Coronary artery (tissue), 2 donors: ENCODE results near the gene PELI2.
A peak's percentile ranks its signal among the peaks of the same experiment; 100 is the strongest.

Source experiments
- DNase-seq: peaks from one replicate; pipeline ENCODE4 v3.0.0-alpha.2; 2017; ENCODE audit warnings: low spot score
- H3K27ac ChIP-seq, 2 donors: fragments of 200-600 bp; sonication (generic); one replicate each; pipeline ENCODE4 v1.5.1; 2016 to 2019
- H3K4me3 ChIP-seq: fragments of 200-600 bp; sonication (generic); 2 replicates; pipeline ENCODE4 v1.5.1; 2016; ENCODE audit warnings: mild to moderate bottlenecking, moderate library complexity
- TF ChIP-seq, protein P1 (sequence below): fragments of 200-600 bp; sonication (generic); IDR thresholded peaks from one replicate; pipeline ENCODE4 v1.5.1; 2019; ENCODE audit warnings: antibody characterized with exemption

PELI2 gene

DNA sequence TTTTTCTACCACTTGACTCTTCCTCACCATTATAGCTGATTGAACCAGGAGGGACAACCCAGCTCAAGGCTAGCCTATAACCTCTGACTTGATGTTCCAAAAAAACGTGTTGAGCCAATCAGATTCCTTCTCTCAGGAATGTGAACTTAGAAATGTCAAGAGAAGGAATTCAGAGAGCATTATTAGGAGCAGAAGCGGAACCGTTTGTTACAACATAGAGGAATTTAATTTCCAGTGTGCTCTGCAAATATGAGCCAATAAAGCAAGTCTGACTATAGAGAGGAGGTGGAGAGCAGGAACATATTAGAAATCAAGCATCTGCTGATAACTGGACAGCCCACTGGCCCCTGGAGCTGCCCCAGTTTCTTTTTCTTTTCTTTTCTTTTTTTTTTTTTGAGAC is 15.3 kb upstream of the PELI2 start:
- Histone ChIP-seq H3K27ac (no peak overlapping the region), H3K4me3 (no peak overlapping the region)
- TF ChIP-seq, protein P1, sequence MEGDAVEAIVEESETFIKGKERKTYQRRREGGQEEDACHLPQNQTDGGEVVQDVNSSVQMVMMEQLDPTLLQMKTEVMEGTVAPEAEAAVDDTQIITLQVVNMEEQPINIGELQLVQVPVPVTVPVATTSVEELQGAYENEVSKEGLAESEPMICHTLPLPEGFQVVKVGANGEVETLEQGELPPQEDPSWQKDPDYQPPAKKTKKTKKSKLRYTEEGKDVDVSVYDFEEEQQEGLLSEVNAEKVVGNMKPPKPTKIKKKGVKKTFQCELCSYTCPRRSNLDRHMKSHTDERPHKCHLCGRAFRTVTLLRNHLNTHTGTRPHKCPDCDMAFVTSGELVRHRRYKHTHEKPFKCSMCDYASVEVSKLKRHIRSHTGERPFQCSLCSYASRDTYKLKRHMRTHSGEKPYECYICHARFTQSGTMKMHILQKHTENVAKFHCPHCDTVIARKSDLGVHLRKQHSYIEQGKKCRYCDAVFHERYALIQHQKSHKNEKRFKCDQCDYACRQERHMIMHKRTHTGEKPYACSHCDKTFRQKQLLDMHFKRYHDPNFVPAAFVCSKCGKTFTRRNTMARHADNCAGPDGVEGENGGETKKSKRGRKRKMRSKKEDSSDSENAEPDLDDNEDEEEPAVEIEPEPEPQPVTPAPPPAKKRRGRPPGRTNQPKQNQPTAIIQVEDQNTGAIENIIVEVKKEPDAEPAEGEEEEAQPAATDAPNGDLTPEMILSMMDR: no peak
- no peak for DNase-seq

DNA sequence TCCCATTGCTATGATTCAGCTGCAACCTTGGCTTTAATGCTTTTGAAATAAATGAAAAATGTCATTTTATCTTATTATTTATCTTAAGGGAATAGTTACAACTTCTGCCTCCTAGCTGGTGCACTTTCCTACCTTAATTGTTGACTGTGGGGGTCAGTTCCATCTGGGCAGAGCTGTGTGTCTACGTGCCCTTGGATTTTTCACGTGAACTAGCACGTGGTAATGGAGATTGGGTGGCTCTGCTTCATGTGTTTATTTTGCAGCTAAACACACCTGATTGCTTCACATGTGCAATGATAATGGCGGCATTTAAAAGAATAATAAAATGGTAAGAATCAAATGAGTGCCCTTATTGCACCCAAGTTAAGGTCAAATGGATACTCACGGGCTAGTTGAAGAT is 10.6 kb upstream of the PELI2 start:
- TF ChIP-seq, protein P1: no peak
- Histone ChIP-seq H3K4me3 (no peak overlapping the region), H3K27ac (no peak overlapping the region)
- no peak for DNase-seq

DNA sequence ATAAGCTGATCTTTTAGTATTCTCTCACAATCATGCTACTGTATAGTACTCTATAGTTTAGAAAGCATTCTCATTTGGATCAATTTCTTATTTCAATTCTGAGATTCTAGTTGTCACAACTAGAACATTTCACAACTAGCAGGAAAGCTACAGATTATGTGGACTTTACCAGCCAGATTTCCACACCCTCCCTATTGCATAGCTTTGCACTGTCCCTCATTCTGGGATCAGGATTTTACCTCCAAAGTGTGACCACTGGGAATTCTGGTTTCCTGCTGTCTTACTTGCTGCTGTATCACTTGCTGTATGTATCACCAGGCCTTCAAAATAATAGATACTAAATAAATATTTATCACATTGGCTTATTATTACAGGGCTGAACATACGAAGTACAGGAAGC is 10.2 kb upstream of the PELI2 start:
- no peak overlapping the region for H3K27ac ChIP-seq
- TF ChIP-seq, protein P1: no peak

DNA sequence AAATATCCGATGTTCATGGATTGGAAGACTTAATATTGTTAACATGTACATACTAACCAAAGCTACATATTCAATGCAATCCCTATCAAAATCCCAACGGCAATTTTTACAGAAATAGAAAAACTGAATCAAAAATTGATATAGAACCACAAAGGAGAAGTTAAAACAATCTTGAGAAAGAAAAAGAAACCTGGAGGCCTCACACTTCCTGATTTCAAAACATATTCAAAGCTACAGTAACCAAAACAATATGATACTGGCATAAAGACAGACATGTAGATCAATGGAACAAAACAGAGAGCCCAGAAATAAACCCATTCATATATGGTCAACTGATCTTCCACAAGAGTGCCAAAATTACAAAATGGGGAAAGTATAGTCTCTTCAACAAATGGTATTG is 5.4 kb upstream of the PELI2 start:
- DNase-seq: no peak
- Histone ChIP-seq H3K27ac (no peak overlapping the region), H3K4me3 (no peak overlapping the region)
- TF ChIP-seq, protein P1: no peak

More for the DNA sequence above, 10.2 kb upstream of the PELI2 start:
- no peak overlapping the region for H3K4me3 ChIP-seq
- DNase-seq: no peak

DNA sequence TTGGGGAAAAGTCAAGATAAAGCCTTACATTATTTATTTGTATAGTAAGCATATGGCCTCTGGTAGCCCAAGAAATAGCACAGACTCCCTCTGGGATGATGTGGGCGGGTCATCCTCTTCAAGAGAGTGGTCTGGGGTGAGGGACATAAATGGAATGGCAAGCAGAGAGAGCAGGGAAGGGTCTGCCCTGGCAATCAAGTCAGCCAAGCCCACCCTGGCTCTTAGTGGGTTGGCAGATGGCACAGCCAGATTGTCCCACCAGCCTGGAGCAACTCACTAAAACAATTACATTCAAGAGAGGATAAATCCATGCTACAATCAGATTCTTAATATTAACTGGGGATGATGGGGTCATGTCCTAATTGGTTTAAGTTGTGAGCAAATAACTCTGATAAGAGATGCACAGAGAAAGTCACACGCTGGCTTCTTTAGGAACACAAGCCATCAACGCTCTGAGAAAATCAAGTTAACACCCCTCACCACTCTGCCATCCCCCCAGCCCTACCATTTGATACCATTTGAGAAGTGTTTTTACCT is 2.8 kb upstream of the PELI2 start:
- no peak for DNase-seq
- TF ChIP-seq, protein P1: no peak
- Histone ChIP-seq H3K27ac (no peak overlapping the region), H3K4me3 (no peak overlapping the region)

DNA sequence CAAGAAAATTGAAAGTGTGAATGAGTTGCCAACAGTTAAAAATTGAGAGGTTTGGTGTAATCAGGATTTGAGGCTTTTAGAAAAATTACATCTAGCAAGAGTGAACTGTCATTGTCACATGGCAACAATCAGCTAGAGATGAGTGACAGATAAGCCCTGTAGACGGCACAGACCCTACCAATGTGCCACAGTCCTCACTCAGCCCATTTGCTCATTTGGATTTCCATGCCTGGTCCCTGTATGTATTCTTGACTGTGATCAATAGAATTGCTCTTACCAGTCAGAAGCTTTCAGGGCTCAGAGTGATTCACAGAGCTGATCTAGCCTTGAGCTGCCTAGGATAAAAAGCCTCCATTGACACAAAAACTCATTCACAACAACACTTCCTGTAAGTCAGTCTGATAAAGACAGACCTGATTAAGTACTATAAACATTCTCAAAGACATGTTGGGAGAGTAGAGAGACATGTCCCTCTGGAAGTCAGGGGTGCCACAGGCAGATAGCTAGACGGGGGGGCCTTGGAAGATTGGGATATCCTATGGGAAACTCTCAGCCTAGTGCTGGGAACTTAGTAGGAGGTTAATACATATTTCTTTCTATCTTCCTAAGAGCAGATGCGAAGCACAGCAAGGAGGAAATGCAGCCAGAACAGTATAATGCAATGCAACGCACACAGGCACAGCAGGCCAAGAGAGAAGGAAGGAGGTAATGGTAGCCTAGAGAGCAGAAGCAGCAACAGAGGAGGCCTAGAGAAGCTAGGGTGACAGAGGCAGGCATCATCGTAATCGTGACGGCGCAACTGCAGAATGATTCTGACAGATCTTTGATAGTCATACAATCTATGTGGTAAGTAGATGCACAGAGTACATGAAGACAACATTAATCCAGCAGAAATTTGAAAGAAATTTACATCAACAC is 2.0 kb upstream of the PELI2 start:
- H3K27ac ChIP-seq: peak overlapping the region in 1 of 2 donors; percentile 8
- H3K4me3 ChIP-seq: no peak overlapping the region
- no peak for DNase-seq

More for the DNA sequence above, 2.0 kb upstream of the PELI2 start:
- TF ChIP-seq, protein P1: no peak
